HG03439 (cell line): Measurements from ENCODE around the gene COMMD4.
A peak's percentile ranks its signal among the peaks of the same experiment; 100 is the strongest.
"Not testable (repeated sequence)": the region's sequence is repeated elsewhere in the genome, so short reads cannot be mapped to it uniquely, and the experiment has no call there.

ENCODE experiments used
- ATAC-seq: cut with Tn5 transposase; IDR thresholded peaks from one replicate; pipeline ENCODE4 v1.9.1; 2021; ENCODE audit warnings: mild to moderate bottlenecking, moderate library complexity; ENCODE audit not compliant: unreplicated experiment

Gene COMMD4

DNA sequence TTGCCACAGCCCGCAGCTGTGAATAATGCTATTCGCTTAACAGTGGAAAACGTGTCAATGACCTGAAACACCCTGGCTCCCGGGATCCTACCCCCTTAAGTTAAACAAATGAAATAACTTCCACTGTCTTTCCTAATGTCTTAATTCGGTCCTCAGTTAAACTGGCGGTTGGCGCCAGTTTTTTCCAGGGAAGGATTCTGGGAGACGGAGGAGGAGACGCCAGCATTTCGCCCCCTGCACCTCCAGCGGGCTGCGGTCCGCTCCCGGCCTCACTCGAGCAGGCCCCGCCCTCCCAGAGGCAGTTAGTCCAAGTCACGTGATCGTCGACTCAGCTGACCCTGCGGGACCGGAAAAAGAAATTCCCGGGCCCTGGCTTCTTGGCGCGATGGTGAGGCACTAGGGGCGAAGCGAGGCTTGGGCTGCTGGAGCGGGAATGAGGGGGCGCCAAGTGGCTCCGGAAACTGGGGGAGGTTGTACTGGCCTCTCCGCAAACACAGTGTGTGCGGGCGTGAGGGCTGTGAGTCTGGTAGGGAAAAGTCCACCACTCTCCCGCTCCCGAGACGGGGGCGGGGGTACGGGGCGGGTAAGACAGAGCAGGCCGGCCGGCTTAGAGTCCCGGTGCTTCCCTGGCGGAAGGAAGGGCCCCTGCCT, at the start of gene COMMD4:
TSS of gene COMMD4 (plus strand) at position 359 of the 651 bp plus-strand sequence. CDS start at position 386, 27 bp downstream.
- ATAC-seq, result peak; percentile 52

DNA sequence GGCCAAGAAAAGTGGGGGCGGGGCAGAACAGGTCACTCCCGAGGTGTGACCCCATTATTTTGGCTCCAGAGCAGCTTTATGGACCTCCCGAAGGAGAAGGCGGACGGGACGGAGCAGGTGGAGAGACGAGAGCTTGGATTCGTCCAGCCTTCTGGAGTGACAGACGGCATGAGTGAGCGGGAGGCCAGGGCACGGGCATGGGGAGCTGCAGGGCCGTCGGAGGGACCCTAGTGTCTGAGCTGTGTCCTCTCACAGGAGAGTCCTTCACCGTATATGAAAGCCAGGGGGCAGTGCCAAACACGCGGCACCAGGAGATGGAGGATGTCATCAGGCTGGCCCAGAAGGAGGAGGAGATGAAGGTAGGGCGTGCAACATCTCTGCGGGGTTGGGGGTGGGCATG, 42.2 kb upstream of the COMMD4 start:
- not testable (repeated sequence) for ATAC-seq

DNA sequence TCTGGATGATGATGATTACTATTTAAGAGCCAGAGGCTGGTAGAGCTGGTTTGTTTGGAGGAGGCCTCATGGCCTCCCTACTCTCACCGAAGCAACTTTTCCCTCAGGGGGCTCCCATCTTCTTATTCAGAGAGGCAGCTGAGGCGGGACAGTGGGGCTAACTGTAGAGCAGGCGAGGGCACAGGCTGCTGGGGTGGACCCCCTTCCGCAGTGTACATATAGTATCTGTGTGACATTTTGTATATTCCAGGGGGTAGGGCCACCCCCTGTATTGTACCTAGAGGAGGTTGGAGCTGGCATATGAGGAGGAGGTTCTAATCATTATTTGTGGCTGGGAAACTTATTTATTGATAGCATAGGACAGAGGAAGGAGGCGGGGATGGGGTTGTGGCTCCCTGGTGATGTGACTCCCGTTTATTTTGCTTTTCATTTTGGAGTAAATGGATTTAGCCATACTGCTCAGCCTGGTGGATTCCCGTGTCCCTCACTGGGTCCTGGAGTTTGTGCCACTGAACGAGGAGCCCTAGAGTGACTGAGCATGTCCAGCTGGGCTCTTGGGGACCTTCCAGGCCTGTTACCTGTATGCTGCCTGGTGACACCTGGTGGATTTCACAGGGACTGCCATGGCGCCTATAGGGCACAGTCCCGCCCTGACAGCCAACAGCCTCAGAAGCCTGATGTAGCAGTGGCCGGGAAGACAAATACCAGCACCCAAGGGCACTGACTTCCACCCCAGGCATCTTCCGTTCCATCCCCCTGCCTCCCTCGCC, 37.1 kb upstream of the COMMD4 start:
- ATAC-seq, result peak; percentile 44

GRCh38 chr15:75299311-75299688, 36.6 kb upstream of the COMMD4 start:
- ATAC-seq, result peak; percentile 56

DNA sequence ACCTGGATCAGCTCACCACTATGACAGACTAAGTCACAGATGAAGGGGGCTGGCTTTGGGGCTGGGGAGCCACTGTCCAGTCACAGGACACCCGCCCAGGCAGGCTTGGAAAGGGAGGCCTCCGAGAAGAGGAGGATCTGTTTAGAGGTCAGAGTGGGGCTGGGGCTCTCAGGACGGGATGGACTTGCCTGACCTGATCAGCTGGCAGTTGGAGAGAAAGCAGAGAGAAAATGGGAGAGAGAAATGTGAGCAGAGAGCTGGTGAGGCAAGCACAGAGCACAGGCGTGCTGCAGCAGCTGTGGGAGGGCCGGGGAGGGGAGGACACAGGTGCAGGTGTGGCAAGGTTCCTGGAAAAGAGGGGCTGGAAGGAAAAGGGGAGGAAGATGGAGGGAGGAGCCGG, 35.8 kb upstream of the COMMD4 start:
- ATAC-seq, result not testable (repeated sequence)

DNA sequence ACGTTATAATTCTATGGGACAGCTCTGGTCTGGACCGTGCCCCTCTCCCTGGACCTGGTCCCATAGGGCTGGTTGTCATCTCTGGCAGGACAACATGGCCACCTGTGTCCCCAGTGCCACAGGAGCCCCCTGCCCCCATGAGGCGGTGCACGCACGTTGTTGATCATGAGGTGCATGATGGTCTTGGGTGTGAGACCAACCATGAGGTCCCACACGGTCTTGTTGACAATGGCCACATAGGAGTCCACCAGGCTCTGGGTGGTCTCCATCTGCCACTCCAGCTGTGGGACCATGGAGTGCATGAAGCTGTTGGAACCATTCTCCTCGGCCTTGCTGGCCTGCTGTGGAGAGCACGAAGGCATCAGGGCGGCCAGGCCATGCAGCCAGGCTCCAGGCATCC, 33.5 kb upstream of the COMMD4 start:
- no peak for ATAC-seq

DNA sequence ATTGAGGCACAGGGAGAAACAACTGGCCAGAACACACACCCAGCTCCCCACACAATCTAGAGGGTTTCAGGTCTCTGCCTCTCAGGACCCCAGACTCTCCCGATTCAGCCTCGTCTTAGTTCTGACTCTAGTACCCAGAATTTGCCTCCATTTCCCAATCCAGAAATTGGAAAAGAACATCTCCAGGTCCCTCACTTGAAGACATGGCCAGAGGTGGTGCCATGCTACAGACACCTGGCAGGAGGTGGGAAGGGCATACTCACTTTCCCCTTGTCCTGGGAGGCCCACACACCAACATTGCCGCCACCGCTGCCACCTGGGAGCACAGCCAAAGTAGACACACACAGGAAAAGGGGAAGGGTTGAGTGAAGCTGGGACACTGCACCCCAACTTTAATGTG, 33.1 kb upstream of the COMMD4 start:
- not testable (repeated sequence) for ATAC-seq

DNA sequence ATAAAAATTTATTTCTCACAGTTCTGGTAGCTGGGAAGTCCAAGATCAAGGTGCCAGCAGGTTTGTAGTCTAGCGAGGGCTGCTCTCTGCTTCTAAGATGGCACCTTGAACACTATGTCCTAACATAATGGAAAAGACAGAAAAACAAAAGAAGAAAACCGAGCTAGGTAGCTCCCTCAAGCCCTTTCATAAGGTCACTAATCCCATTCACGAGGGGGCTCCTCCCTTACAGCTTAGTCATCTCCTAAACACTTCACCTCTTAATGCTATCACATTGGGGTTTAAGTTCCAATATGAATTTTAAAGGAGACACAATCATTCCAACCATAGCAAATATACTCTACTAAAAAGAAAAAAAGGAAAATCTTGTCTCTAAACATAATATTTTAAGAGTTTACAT, 29.7 kb upstream of the COMMD4 start:
- no peak for ATAC-seq

DNA sequence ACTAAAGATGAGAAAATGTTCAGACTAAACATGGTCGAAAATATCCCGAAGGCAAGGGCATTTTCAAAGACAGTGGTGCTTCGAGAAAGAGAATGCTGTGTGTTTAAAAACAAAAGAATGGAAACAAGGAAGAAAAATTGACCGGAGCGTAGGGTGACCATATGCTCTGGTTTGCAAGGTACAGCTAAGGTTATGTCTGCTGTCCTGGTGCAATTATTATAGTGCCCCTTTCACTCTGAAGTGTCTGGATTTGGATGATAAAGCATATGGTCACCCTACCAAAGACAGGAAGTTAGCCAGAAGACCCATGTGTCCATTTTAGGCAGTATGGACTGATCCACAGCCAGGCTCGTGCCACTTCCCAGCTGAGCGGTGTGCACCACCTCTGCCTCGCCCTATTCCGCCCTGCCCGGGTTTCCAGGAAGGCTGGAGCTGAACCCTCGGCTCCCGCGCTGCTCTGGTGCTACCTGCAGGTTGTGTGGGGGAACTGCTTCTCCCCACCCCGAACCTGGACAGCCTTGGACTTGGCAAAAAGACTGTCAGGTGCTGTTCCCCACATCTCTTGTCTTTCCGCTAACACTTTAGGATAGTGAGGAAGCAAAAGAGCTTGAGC, 28.0 kb upstream of the COMMD4 start:
- no peak for ATAC-seq

DNA sequence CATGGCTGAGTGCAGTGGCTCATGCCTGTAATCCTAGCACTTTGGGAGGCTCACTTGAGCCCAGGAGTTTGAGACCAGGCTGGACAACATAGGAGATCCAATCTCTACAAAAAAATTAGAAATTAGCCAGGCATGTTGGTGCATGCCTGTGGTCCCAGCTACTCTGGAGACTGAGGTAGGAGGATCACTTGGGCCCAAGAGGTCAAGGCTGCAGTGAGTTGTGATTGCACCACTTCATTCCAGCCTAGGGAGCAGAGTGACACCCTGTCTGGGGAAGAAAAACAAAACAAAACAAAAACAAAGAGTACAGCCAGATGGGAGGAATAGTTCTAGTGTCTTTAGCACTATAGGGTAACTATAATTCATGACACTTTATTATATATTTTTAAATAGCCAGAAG, 26.2 kb upstream of the COMMD4 start:
- ATAC-seq, result no peak

DNA sequence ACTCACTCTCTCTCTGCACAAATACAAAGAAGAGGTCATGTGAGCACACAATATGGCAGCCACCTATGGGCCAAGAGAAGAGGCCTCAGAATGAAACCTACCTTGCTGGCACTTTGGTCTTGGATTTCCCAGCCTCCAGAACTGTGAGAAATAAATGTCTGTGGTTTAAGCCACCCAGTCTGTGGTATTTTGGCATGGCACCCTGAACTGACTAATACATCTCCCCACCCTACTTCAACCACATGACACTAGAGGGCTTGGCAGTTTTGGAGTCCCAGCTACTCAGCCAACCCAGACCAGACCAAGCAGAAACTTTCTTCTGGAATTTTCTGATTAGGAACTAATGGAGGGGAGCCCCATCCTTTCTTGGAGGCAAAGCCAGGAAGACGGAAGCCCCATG, 23.3 kb upstream of the COMMD4 start:
- ATAC-seq, result not testable (repeated sequence)

- no peak for ATAC-seq
Observed at GRCh38 chr15:75313116-75313845, 22.6 kb upstream of the COMMD4 start.

GRCh38 chr15:75314552-75315290, 21.1 kb upstream of the COMMD4 start:
- no peak for ATAC-seq

DNA sequence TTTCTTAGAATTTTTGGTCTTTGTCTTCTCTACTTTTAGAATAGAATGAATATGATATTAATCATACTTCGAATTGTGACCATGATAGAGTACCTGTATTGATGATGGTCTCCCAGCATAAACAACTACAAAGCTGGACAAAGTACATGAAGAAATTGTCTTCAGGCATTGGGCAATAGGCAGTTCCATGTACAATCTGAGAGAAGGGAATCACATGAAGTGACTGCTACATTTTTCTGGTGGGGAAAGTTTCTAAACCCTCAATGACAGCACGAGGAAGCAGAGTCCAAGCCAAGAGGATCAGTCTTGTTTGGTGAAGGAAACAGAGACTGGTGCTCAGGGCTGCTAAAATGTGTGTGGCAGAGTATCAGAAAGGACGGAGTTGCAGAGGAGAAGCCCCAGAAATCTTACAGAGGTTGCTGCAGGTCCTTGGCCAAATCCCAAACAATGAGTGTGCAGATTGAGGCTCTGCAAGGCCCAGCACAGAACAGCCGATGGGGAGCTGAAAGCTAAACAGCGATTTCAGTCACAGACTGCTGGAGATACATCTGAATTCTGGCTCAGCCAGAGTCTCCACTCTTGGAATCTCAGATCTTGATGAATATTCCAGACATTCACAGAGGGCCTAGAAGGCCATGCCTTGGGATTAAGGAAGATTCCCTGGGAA, 16.5 kb upstream of the COMMD4 start:
- ATAC-seq, result not testable (repeated sequence)

GRCh38 chr15:75321711-75322110, 14.2 kb upstream of the COMMD4 start:
- ATAC-seq, result no peak

DNA sequence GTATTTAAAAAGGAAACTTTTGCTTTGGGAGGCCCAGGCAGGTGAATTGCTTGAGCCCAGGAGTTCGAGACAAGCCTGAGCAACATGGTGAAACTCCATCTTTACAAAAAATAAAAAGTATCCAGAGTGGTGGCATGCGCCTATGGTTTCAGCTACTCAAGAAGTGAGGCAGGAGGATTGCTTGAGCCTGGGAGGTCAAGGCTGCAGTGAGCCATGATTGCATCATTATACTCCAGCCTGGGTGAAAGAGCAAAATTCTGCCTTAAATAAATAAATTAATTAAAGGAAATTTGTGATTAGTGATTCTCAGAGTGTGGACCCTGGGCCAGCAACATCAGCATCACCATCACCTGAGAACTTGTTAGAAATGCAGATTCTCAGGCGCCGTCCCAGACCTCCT, 9.9 kb upstream of the COMMD4 start:
- ATAC-seq, result no peak

GRCh38 chr15:75327005-75327404, 8.9 kb upstream of the COMMD4 start:
- ATAC-seq, result no peak

GRCh38 chr15:75327491-75327890, 8.4 kb upstream of the COMMD4 start:
- no peak for ATAC-seq

DNA sequence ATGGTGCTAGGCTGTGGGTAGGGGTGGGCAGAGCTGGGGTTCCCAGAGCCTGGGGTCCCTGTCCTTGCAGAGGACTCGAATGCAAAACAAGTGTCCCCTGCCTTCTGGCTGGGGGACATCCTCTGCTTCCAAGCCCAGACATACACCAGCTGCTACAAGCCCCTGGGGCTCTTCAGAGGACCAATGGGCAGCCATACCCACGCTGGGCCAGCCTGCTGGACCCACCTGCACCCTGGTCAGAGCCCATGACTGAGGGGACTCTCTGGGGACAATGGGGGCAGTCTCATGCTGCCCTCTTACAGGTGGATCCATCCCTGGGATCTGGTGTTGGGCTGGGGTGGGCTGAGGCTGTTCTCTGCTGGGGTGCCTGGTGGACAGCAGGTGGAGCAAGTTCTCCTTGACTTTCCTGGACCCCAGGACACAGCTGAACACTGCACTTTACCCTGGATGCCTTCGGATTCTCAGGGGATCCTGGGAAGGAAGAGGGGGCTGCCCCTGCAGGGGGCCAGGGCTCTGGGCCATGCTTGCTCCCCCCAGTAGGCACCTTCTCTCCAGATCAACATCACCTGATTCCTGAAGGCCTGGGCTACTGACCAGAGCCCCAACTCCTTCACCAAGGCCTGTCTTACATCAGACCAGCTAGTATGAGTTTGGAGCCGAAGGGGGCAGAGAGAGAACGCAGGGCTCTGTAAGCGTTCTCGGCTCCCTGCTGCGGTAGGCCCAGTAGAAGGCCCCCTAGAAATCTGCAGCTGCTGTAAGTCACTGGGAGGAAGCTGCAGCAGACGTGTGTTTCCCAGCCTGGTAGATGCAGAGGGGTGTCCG, 7.2 kb upstream of the COMMD4 start:
- no peak for ATAC-seq
